HAP-1 (cell line): ENCODE measurements around the gene MAP3K5.

Experiments
- DNase-seq, 2 experiments: peaks; one replicate each; pipeline ENCODE4 v3.0.0-alpha.2; 2016 to 2020; ENCODE audit warnings: low spot score in 2 of 2
- H3K27me3 ChIP-seq: fragments of 250-450 bp; sonication (Bioruptor Pico); 2 replicates; pipeline ENCODE4 v1.5.1; 2020; ENCODE audit warnings: low read depth, mild to moderate bottlenecking, moderate library complexity
- H3K36me3 ChIP-seq: fragments of 250-450 bp; sonication (Bioruptor Pico); replicated peaks from 2 replicates; pipeline ENCODE4 v1.5.1; 2020; ENCODE audit warnings: mild to moderate bottlenecking
- H3K4me1 ChIP-seq: fragments of 250-450 bp; sonication (Bioruptor Pico); 2 replicates; pipeline ENCODE4 v1.5.1; 2020; ENCODE audit warnings: mild to moderate bottlenecking
- H3K4me3 ChIP-seq: fragments of 250-450 bp; sonication (Bioruptor Pico); 2 replicates; pipeline ENCODE4 v1.5.1; 2020; ENCODE audit warnings: mild to moderate bottlenecking, moderate library complexity
- H3K9me3 ChIP-seq: fragments of 250-450 bp; sonication (Bioruptor Pico); 2 replicates; pipeline ENCODE4 v1.5.1; 2020; ENCODE audit warnings: mild to moderate bottlenecking, moderate library complexity
- in situ Hi-C: fragments of 300-500 bp; cut with MboI; formaldehyde crosslinking; loops from 3 replicates; pipeline ENCODE4 v1.14.3; 2020; ENCODE audit warnings: low sequenced_read_pairs, inconsistent platforms, mixed read lengths

MAP3K5 gene

DNA sequence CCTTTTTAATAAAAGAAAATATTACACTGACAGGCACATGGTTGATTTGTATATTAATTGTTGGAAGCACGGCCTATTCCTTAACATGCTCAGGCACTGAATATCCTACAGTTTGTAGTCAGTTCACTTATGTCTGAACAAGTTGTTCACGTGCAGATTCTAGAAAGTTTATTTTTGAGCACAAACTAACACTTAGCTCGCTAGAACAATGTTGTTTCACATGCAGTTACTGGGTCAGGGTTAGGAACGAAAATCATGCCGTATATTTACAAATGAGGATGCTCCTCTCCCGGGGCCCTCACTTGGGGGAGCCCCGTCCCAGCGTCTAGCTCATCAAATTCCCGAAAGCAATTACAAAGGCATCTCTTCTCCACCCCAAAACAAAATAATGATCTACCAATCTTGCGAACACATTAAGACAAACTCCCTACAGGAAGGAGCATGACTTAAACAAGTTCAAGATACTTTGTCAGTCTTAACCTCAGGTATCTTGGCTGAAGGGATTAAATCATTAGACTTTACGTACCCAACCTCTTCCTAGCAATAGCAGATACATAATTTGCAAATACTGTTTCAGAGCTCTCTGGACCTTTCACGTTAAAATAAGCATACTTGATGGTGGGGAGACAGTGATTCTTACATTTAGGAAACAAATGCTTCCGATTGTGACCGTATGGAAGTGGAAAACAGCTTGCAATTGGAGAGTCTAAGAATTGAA is 243.5 kb downstream of the MAP3K5 start:
- in situ Hi-C loops = loop anchor here (10.0 kb wide), 1 partner anchor 204 kb away; no protein-coding TSS in a partner anchor
- Histone ChIP-seq H3K4me1 (peaks cover 12% of the 10 kb centered on the region), H3K27me3 (no peaks in the 10 kb centered on the region), H3K4me3 (peak overlapping the region; percentile 65), H3K36me3 (no peaks in the 10 kb centered on the region), H3K9me3 (no peaks in the 10 kb centered on the region)
- DNase-seq = no peak

DNA sequence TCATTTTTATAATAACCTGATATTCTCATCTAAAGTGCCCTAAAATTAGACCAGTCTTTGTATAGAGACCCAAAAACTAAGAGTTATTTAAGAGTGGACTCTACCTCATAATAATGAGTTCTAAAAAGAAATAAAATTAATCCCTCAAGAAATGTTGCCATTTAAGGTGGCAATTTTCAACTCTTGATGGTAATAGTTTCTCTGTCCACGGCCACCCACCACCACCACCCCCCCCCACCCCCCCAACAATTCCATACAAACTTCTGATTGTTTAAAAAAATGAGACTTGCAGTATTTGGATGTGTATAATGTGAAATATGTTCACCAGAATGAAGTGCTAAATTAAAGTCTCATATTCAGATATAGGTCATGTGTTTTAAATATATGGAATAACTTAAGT is 244.4 kb downstream of the MAP3K5 start:
- H3K9me3 ChIP-seq = no peaks in the 10 kb centered on the region
- H3K4me3 ChIP-seq = no peak overlapping the region
- peaks cover 12% of the 10 kb centered on the region for H3K4me1 ChIP-seq
- H3K27me3 ChIP-seq = no peaks in the 10 kb centered on the region
- no peak for DNase-seq
- no peaks in the 10 kb centered on the region for H3K36me3 ChIP-seq
- in situ Hi-C loops = loop anchor here (10.0 kb wide), 1 partner anchor 203 kb away; no protein-coding TSS in a partner anchor

DNA sequence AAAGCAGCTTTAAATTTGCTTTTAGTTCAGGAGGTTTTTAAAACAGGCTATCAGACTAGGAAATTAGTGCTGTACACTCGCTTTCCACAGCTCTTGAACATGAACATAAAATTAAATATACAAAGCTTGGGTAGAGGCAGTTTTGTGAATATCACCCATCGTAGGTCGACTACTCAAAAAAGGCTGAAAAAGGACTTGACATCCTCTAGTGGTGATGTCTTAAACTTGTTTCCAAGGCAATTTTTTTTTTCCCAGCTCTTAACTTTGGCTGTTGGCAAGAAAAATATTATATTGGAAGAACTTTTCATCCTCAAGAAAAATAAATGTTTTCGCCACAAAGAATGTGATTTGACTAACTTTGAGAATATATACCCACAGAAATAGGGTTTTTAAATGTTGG is 244.9 kb downstream of the MAP3K5 start:
- H3K27me3 ChIP-seq = no peaks in the 10 kb centered on the region
- DNase-seq = peak in 1 of 2 experiments; percentile 76

DNA sequence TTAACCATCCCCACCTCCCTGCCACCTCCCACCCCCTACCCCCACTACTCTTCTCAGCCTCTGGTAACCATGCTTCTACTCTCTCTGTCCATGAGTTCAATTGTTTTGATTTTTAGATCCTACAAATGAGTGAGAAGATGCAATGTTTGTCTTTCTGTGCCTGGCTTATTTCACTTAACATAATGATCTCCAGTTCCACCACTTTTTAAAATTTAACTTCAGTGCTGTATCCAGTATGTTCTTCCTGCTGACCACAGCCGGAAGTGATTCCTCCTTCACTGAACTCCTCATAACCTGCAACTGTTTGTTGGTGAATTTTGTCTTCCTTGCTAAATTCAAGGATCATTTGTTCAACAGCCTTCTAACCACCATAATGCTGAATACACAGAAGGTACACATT is 245.9 kb downstream of the MAP3K5 start:
- Histone ChIP-seq H3K4me3 (no peak overlapping the region), H3K9me3 (no peaks in the 10 kb centered on the region), H3K36me3 (no peaks in the 10 kb centered on the region), H3K27me3 (no peaks in the 10 kb centered on the region), H3K4me1 (peaks cover 12% of the 10 kb centered on the region)
- in situ Hi-C loops = loop anchor here (10.0 kb wide), 1 partner anchor 202 kb away; no protein-coding TSS in a partner anchor
- no peak for DNase-seq

More for the DNA sequence above, 244.9 kb downstream of the MAP3K5 start:
- in situ Hi-C loops = loop anchor here (10.0 kb wide), 1 partner anchor 203 kb away; no protein-coding TSS in a partner anchor
- no peak overlapping the region for H3K4me3 ChIP-seq
- no peaks in the 10 kb centered on the region for H3K36me3 ChIP-seq
- no peaks in the 10 kb centered on the region for H3K9me3 ChIP-seq
- peaks cover 12% of the 10 kb centered on the region for H3K4me1 ChIP-seq

DNA sequence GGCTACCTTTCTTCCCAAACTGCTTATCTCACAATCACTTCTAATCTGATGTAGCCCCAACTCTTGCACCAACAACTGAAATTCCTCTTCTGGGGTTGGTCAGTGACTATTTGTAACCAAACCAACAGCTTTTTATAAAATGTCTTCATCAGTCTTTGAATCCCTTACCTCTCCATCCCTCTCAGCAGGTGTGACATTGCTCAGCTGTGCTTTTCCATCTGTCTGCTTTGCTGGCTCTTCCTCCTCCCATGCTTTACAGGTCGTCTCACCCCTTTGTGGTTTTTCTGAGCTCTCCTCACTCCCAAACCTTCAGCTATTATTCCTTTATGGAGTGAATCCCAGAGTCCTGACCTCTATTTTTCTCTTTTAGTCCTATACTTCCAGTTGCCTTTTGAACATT is 248.0 kb downstream of the MAP3K5 start:
- no peaks in the 10 kb centered on the region for H3K9me3 ChIP-seq
- in situ Hi-C loops = loop anchor here (10.0 kb wide), 1 partner anchor 200 kb away; no protein-coding TSS in a partner anchor
- H3K4me3 ChIP-seq = no peak overlapping the region
- H3K36me3 ChIP-seq = no peaks in the 10 kb centered on the region
- H3K27me3 ChIP-seq = no peaks in the 10 kb centered on the region
- DNase-seq = no peak
- H3K4me1 ChIP-seq = peaks cover 12% of the 10 kb centered on the region

DNA sequence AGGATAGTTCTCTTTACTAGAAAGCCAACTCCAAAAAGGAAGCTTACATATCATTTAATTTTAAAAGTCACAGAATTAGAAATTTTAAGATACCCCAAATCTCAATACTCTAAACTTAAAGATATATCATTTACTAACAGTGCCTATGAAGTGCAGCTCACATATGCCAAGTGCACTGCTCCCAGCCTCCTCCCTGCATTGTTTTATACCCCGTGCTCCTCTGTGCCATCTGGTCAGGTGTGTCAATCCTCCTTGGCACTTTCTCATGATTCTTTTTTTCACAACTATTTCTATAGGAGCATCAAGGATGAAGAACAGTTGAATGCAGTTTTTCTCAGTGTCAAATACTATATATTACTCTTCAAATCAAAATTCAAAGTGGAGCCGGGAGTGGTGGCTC is 250.9 kb downstream of the MAP3K5 start:
- Histone ChIP-seq H3K36me3 (no peaks in the 10 kb centered on the region), H3K4me3 (no peak overlapping the region), H3K4me1 (peaks cover 9% of the 10 kb centered on the region), H3K9me3 (no peaks in the 10 kb centered on the region), H3K27me3 (no peaks in the 10 kb centered on the region)
- DNase-seq = no peak
- in situ Hi-C loops = loop anchor here (10.0 kb wide), 1 partner anchor 197 kb away; no protein-coding TSS in a partner anchor

DNA sequence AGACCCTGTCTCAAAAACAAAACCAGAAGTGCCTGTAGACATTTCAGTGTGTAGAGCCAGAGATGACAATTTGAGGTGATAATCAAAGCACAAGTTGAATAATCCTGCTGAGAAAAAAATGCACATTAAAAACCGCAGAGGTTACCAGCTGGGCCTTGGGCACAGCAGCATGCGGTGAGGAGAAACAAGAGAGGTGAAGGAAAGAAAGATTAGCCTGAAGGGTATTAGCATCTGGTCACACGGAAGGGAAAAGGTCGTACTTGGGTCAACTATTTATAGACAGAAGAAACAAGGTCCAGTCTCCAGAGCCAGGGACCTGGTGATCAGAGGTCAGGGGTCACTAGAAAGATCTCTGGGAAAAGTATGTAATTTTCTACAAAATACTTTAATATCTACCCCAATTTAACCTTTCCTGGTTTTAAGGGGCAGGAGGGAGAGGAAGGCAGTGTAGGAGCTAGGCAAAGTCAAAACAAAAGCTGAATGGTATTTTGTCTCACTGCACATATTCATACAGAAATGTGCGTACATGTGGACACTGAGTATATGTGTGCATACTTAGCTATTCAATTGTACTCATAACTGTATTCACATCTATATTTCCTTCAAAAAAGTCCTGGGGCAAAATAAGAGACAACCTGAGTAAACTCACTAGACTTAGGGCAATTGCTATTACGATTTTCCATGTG is 252.2 kb downstream of the MAP3K5 start:
- no peak for DNase-seq
- H3K36me3 ChIP-seq = no peaks in the 10 kb centered on the region
- H3K4me3 ChIP-seq = no peak overlapping the region
- no peaks in the 10 kb centered on the region for H3K27me3 ChIP-seq
- in situ Hi-C loops = loop anchor here (10.0 kb wide), 1 partner anchor 195 kb away; no protein-coding TSS in a partner anchor
- H3K9me3 ChIP-seq = no peaks in the 10 kb centered on the region
- H3K4me1 ChIP-seq = peaks cover 13% of the 10 kb centered on the region

DNA sequence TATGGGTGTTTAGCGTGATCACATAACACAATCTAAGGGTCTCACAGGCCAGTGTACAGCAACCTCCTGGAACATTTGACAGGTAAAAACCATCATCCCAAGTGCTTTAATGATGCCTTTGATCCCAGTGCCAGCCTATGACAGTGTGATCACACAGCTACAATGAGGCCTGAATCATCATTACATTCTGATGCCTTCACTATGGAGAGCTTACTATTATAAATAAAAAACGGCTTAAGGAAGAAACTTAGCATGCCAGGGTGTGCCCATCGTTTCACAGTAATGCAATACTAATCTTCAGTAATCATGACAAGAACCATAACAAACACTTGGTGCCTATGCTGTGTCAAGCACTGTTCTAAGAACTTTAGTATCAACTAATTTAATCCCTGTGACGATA is 253.4 kb downstream of the MAP3K5 start:
- H3K27me3 ChIP-seq = no peaks in the 10 kb centered on the region
- in situ Hi-C loops = no loop called here
- peaks cover 13% of the 10 kb centered on the region for H3K4me1 ChIP-seq
- no peaks in the 10 kb centered on the region for H3K36me3 ChIP-seq
- no peak for DNase-seq
- H3K9me3 ChIP-seq = no peaks in the 10 kb centered on the region
- H3K4me3 ChIP-seq = no peak overlapping the region

DNA sequence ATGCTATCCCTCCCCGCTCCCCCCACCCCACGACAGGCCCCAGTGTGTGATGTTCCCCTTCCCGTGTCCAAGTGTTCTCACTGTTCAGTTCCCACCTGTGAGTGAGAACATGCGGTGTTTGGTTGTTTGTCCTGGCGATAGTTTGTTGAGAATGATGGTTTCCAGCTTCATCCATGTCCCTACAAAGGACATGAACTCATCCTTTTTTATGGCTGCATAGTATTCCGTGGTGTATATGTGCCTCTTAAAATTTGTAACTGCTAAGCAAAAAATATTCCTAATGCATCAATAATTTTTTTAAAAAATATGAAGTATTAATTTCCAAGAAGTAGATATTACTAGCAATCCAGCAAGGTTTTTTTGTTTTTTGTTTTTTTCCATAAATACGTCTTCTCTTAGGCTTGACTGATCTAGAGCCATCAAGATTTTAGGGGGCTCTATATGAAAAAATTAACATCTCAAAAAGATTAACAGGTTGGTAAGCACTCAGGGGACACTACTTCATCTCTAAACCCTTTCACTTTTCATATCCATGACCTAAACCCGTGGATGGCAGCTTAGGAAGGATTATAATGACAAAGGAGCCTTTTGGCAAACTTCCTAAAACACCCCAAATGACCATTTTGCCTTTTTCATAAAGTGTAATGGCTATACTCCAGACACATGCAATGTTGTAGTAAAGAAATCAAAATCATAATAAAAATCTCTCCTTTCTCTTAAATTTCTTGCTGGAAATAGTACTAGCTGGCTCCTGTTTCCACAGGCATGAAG is 256.2 kb downstream of the MAP3K5 start:
- DNase-seq = peak; percentile 49 to 93
- Histone ChIP-seq H3K4me1 (peaks cover 13% of the 10 kb centered on the region), H3K27me3 (no peaks in the 10 kb centered on the region), H3K4me3 (no peak overlapping the region), H3K9me3 (no peaks in the 10 kb centered on the region), H3K36me3 (no peaks in the 10 kb centered on the region)
- in situ Hi-C loops = no loop called here

DNA sequence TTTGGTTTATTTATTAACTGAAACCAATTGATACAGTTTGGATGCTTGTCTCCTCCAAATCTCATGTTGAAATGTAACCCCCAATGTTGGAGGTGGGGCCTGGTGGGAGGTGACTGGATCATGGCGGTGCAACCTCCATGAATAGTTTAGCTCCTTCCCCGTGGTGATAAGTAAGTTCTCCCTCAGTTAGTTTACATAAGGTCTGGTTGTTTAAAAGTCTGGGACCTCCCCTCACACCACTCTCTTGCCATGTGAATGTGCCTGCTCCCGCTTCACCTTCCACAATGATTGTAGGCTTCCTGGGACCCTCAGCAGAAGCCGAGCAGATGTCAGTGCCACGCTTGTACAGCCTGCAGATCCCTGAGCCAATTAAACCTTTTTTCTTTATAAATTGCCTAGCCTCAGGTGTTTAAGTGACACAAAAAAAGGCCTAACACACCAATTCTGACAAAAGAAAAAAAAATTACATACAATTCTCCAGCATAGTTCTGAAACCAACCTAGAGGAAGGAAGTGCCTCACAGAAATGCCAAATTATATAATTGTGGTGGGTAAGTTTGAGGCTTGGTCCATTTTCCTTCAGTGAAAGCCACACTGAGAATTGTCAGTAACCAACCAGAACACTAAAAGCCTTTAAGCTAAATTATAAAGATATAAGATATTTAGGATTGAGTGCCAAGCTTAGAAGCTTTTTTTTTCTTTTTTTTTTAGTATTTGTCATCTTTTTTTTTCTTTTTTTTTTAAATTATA is 257.1 kb downstream of the MAP3K5 start:
- no peaks in the 10 kb centered on the region for H3K36me3 ChIP-seq
- H3K27me3 ChIP-seq = no peaks in the 10 kb centered on the region
- peaks cover 13% of the 10 kb centered on the region for H3K4me1 ChIP-seq
- in situ Hi-C loops = no loop called here
- no peak for DNase-seq
- H3K4me3 ChIP-seq = no peak overlapping the region
- no peaks in the 10 kb centered on the region for H3K9me3 ChIP-seq

DNA sequence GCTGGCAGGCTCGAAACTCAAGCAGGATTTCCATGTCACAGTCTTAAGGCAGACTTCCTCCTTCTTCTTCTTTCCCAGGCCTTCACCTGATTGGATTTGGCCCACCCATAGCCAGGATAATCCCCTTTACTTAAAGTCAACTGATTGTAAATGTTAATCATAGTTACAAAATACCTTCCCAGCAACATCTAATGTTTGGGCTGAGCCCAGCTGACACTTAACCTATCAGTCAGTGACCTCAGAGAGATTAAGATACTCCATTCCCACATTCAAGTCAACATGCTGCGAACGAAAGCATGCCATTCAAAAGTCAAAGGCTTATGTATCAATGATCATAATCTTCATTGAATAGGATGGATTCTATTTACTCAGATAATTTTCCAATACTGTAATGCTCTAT is 258.0 kb downstream of the MAP3K5 start:
- no peaks in the 10 kb centered on the region for H3K36me3 ChIP-seq
- DNase-seq = no peak
- peaks cover 13% of the 10 kb centered on the region for H3K4me1 ChIP-seq
- no peaks in the 10 kb centered on the region for H3K27me3 ChIP-seq
- H3K4me3 ChIP-seq = no peak overlapping the region
- in situ Hi-C loops = no loop called here
- no peaks in the 10 kb centered on the region for H3K9me3 ChIP-seq

DNA sequence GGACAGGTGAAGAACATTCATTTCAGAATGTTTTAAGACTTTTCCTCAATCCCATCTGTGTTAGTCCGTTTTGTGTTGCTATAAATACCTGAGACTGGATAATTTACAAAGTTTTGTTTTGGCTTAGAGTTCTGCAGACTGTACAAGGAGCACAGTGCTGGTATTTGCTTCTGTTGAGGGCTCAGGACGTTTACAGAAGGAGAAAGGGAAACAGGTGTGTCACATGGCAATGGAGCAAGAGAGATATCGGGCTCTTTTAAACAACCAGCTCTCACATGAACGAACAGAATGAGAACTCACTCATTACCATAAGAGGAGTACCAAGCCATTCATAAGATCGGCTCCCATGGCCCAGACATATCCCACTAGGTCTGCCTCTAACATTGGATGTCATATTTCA is 258.8 kb downstream of the MAP3K5 start:
- Histone ChIP-seq H3K4me1 (peaks cover 13% of the 10 kb centered on the region), H3K9me3 (no peaks in the 10 kb centered on the region), H3K27me3 (no peaks in the 10 kb centered on the region), H3K4me3 (no peak overlapping the region), H3K36me3 (no peaks in the 10 kb centered on the region)
- no peak for DNase-seq
- in situ Hi-C loops = no loop called here

DNA sequence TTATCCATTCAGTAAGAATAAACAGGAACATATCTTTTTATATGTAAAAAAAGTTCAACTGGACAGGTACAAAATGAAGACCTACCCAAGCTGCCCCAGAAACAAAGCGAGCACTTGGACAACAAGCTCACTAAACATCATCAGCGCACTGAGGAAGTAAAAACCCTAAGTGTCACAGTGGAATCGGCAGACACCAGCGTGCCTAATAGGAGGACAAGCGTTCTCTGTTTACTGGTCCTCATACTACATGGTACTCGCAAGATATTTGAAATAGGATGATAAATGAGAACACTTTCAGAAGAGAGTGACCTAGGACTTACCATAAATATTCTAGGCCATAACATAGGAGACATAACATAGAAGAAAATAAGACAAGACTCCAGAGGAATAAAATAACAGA is 260.2 kb downstream of the MAP3K5 start:
- peaks cover 21% of the 10 kb centered on the region for H3K4me1 ChIP-seq
- H3K9me3 ChIP-seq = no peaks in the 10 kb centered on the region
- H3K36me3 ChIP-seq = no peaks in the 10 kb centered on the region
- no peaks in the 10 kb centered on the region for H3K27me3 ChIP-seq
- no peak overlapping the region for H3K4me3 ChIP-seq
- no peak for DNase-seq
- in situ Hi-C loops = no loop called here
